Brain microvascular endothelial cell (primary cell): ENCODE measurements around the gene ANO3.

Experiments
- DNase-seq: peaks from one replicate; pipeline ENCODE4 v3.0.0-alpha.2; 2020
- H3K27ac ChIP-seq: fragments of 250-450 bp; sonication (Bioruptor Pico); 2 replicates; pipeline ENCODE4 v1.5.1; 2020; ENCODE audit warnings: mild to moderate bottlenecking, moderate library complexity
- H3K27me3 ChIP-seq: fragments of 250-450 bp; sonication (Bioruptor Pico); replicated peaks from 2 replicates; pipeline ENCODE4 v1.5.1; 2020; ENCODE audit warnings: mild to moderate bottlenecking
- H3K36me3 ChIP-seq: fragments of 250-450 bp; sonication (Bioruptor Pico); replicated peaks from 2 replicates; pipeline ENCODE4 v1.5.1; 2020; ENCODE audit warnings: mild to moderate bottlenecking
- H3K4me3 ChIP-seq: 2 replicates; pipeline ENCODE4 v1.5.1; 2011; ENCODE audit warnings: low read depth, mild to moderate bottlenecking, control low read depth, low read length, moderate library complexity
- CTCF ChIP-seq: IDR thresholded peaks from 2 replicates; pipeline ENCODE4 v1.5.1; 2011; ENCODE audit warnings: low read depth, mild to moderate bottlenecking, moderate library complexity, low read length, control low read depth, inconsistent platforms; ENCODE audit errors: missing control alignments
- in situ Hi-C: cut with HindIII; loops from 2 replicates; pipeline ENCODE4 v1.10.0; 2017; ENCODE audit warnings: low sequenced_read_pairs, low pct_ligation_motif_present

Gene ANO3

GRCh38 chr11:26324270-26324669 is 7.7 kb upstream of the ANO3 start:
- TF ChIP-seq CTCF = no peak
- no peaks in the 10 kb centered on the region for H3K36me3 ChIP-seq
- H3K27ac ChIP-seq = no peak overlapping the region
- H3K27me3 ChIP-seq = no peaks in the 10 kb centered on the region
- in situ Hi-C loops = no loop called here
- DNase-seq = no peak
- H3K4me3 ChIP-seq = no peak overlapping the region

- no peak overlapping the region for H3K4me3 ChIP-seq
- no peak for TF ChIP-seq CTCF
- no peak for DNase-seq
- in situ Hi-C loops = no loop called here
- no peaks in the 10 kb centered on the region for H3K36me3 ChIP-seq
- no peak overlapping the region for H3K27ac ChIP-seq
- no peaks in the 10 kb centered on the region for H3K27me3 ChIP-seq
These were observed 5.0 kb upstream of the ANO3 start for GRCh38 chr11:26326793-26327400.

GRCh38 chr11:26329206-26329605 is 2.7 kb upstream of the ANO3 start:
- TF ChIP-seq CTCF = no peak
- no peaks in the 10 kb centered on the region for H3K27me3 ChIP-seq
- H3K4me3 ChIP-seq = no peak overlapping the region
- H3K36me3 ChIP-seq = no peaks in the 10 kb centered on the region
- in situ Hi-C loops = no loop called here
- no peak for DNase-seq
- H3K27ac ChIP-seq = no peak overlapping the region

- no peak for DNase-seq
- no peak for TF ChIP-seq CTCF
- Histone ChIP-seq H3K36me3 (no peaks in the 10 kb centered on the region), H3K4me3 (no peak overlapping the region), H3K27ac (no peak overlapping the region), H3K27me3 (no peaks in the 10 kb centered on the region)
- in situ Hi-C loops = no loop called here
These were observed 1.7 kb upstream of the ANO3 start for GRCh38 chr11:26330262-26330661.

- Histone ChIP-seq H3K27ac (no peak overlapping the region), H3K36me3 (no peaks in the 10 kb centered on the region), H3K4me3 (no peak overlapping the region), H3K27me3 (no peaks in the 10 kb centered on the region)
- no peak for TF ChIP-seq CTCF
- in situ Hi-C loops = no loop called here
- DNase-seq = no peak
These were observed 614 bp downstream of the ANO3 start for GRCh38 chr11:26332572-26332915.

- peak; percentile 46 for DNase-seq
- no peak for TF ChIP-seq CTCF
- no peak overlapping the region for H3K27ac ChIP-seq
These were observed 2.0 kb downstream of the ANO3 start for GRCh38 chr11:26333906-26334305.

More at GRCh38 chr11:26333906-26334305, 2.0 kb downstream of the ANO3 start:
- no peaks in the 10 kb centered on the region for H3K27me3 ChIP-seq
- H3K36me3 ChIP-seq = no peaks in the 10 kb centered on the region
- in situ Hi-C loops = no loop called here
- H3K4me3 ChIP-seq = no peak overlapping the region
